H1 (cell line): ENCODE measurements around the gene ERAP2. TPM values are rescaled to one million over a fixed set of nuclear protein-coding genes. Genes with fewer than 3 reads are reported as not detected.

Experiments used
- CEBPB ChIP-seq: IDR thresholded peaks from 2 replicates; pipeline ENCODE4 v1.6.1; 2012; ENCODE audit warnings: low read depth, low read length
- CHD7 ChIP-seq: fragments of 300-600 bp; sonication (generic); IDR thresholded peaks from 2 replicates; pipeline ENCODE4 v1.7.1; 2012; ENCODE audit warnings: low read length, moderate library complexity, mild to moderate bottlenecking, inconsistent platforms; ENCODE audit not compliant: insufficient replicate concordance
- PHF8 ChIP-seq: fragments of 200-600 bp; sonication (generic); conservative IDR thresholded peaks from 2 replicates; pipeline ENCODE4 v1.7.1; 2012; ENCODE audit warnings: low read depth, mild to moderate bottlenecking, inconsistent platforms, low read length, moderate library complexity
- POLR2A ChIP-seq, 2 experiments: IDR thresholded peaks; 1 replicate in 1 of 2; 2 replicates in 1 of 2; pipeline ENCODE4 v1.6.1; 2011; ENCODE audit warnings: low read depth in 2 of 2, low read length in 2 of 2, mild to moderate bottlenecking in 2 of 2; ENCODE audit errors: control extremely low read depth in 1 of 2
- TBP ChIP-seq: IDR thresholded peaks from 2 replicates; pipeline ENCODE4 v1.6.1; 2011; ENCODE audit warnings: low read depth, low read length, improper control_type of control experiment
- ZNF274 ChIP-seq: IDR thresholded peaks from 2 replicates; pipeline ENCODE4 v1.7.0; 2012; ENCODE audit warnings: low read length, borderline replicate concordance; ENCODE audit errors: extremely low read depth
- polyA plus RNA-seq, 7 experiments: library from polyadenylated mRNA; depleted of rRNA in 3 of 7; stranded (reverse) in 5 of 7; unstranded in 2 of 7; fragments of >200 nt in 5 of 7; fragments of 200-250 nt in 2 of 7; gene quantifications; 1 replicate in 5 of 7; 2 replicates in 1 of 7; 4 replicates in 1 of 7; pipeline versions ENCODE4 v1.2.1 to v1.2.3, GENCODE V29; 2011 to 2013; ENCODE audit warnings: missing spikeins in 2 of 7, mixed read lengths in 2 of 7
- total RNA-seq: library from RNA; stranded (reverse); fragmentation: NEBNext Ultra II Directional; extraction: Animal tissue kit (Norgen Biotek cat#: 25700); gene quantifications from 2 replicates; pipeline ENCODE4 v1.2.1, GENCODE V29; 2021

ERAP2 gene
- total and polyA plus RNA-seq, 2 of the 8 experiments (the other 6 are each of a cell fraction or from before 2014, with no cell fraction given), result 0.14 TPM; not detected in 1

GRCh38 chr5:96933764-96934707 lies 57.7 kb downstream of the ERAP2 start (continued):
- TF ChIP-seq CHD7 (no peak), CEBPB (no peak), POLR2A (IDR thresholded peaks at IDR 0.05; ENCODE audit: control extremely low read depth in 1 of 2, low read depth in 2 of 2, low read length in 2 of 2) (no peak), PHF8 (no peak), TBP (no peak), ZNF274 (no peak)
